Fibroblast of the aortic adventitia (primary cell): ENCODE measurements around the gene DSN1. TPM values are rescaled to one million over a fixed set of nuclear protein-coding genes. Genes with fewer than 3 reads are reported as not detected.

ENCODE experiments used
- DNase-seq: peaks from one replicate; pipeline ENCODE4 v3.0.0-alpha.2; 2010; ENCODE audit warnings: low read depth
- H3K4me3 ChIP-seq: 2 replicates; pipeline ENCODE4 v1.5.1; 2011; ENCODE audit warnings: low read depth, mild to moderate bottlenecking, control low read depth, low read length, moderate library complexity
- total RNA-seq: library from RNA; depleted of rRNA; stranded (reverse); fragments of >200 nt; gene quantifications from 2 replicates; pipeline ENCODE4 v1.2.3, GENCODE V29; 2012; ENCODE audit warnings: low replicate concordance
- TF ChIP-seq, protein P1 (sequence below): IDR thresholded peaks from 2 replicates; pipeline ENCODE4 v1.5.1; 2011; ENCODE audit warnings: mild to moderate bottlenecking, low read length, control low read depth, inconsistent platforms; ENCODE audit not compliant: insufficient read depth

DSN1 gene
- total RNA-seq, 1 donor, result 40.4 TPM

DNA sequence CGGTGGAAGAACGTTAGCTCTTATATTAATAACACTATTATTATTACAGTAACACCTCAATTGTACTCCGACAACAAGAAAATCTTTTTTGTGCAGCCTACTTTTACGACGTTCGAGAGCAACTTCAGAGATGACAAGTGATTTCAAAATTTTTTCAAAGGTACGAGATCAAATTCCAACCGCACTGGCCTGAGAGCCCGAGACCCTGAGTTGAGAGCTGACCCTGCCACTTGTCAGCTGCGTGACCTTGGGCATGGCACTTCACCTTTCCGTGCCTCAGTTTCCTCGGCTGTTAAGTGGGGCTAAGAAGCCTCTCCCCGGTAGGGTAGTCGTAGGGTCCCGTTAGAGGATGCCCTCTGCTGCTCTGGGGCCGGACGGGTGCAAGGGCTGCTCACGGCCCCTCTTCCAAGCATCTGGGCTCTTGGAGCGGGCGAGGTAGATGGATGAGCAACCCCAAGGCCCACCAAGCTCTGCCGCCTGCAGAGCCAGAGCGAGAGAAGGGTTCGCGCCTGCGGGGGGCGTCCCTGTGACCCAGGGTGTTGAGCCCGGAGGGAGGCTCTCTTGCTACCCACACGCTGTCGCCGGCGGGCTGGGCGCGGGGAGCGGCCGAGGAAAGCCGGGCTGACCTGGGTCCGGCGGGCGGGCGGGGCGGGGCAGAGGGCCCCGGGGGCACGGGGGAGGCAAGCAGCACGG lies 28.2 kb downstream of the DSN1 start:
- peak; percentile 22 for DNase-seq
- TF ChIP-seq, protein P1, sequence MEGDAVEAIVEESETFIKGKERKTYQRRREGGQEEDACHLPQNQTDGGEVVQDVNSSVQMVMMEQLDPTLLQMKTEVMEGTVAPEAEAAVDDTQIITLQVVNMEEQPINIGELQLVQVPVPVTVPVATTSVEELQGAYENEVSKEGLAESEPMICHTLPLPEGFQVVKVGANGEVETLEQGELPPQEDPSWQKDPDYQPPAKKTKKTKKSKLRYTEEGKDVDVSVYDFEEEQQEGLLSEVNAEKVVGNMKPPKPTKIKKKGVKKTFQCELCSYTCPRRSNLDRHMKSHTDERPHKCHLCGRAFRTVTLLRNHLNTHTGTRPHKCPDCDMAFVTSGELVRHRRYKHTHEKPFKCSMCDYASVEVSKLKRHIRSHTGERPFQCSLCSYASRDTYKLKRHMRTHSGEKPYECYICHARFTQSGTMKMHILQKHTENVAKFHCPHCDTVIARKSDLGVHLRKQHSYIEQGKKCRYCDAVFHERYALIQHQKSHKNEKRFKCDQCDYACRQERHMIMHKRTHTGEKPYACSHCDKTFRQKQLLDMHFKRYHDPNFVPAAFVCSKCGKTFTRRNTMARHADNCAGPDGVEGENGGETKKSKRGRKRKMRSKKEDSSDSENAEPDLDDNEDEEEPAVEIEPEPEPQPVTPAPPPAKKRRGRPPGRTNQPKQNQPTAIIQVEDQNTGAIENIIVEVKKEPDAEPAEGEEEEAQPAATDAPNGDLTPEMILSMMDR, result no peak
- peak overlapping the region; percentile 80 for H3K4me3 ChIP-seq

- peak overlapping the region; percentile 80 for H3K4me3 ChIP-seq
- TF ChIP-seq, protein P1, result no peak
- peak; percentile 61 for DNase-seq
These were observed 28.8 kb downstream of the DSN1 start for GRCh38 chr20:36744764-36745191.

DNA sequence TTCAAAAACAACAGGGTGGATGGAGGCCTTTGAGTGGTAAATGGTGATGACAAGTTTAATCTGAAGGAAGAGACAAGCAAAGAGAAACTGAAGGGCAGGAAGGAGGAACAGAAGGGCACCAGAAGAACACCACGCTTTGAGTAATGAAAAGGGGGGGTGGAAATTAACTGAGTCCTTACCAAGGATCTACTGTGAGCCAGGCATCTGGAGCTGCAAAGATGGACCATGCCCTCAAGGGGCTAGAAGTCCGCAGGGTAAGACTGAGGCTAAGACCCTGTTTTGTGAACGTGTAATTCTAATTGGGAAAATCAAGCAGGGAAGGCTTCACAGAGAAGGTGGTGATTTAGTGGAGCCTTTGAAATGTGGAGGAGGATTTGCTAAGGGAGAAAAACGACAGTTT lies 29.3 kb downstream of the DSN1 start:
- TF ChIP-seq, protein P1, result no peak
- H3K4me3 ChIP-seq, result no peak overlapping the region
- no peak for DNase-seq

GRCh38 chr20:36742558-36742957 lies 31.0 kb downstream of the DSN1 start:
- no peak overlapping the region for H3K4me3 ChIP-seq
- TF ChIP-seq, protein P1, result no peak
- DNase-seq, result no peak

- H3K4me3 ChIP-seq, result no peak overlapping the region
- no peak for DNase-seq
- TF ChIP-seq, protein P1, result no peak
These were observed 32.5 kb downstream of the DSN1 start for GRCh38 chr20:36741072-36741471.

GRCh38 chr20:36737183-36737499 lies 36.4 kb downstream of the DSN1 start:
- DNase-seq, result no peak
- TF ChIP-seq, protein P1, result no peak
- H3K4me3 ChIP-seq, result no peak overlapping the region
